HG02840 (cell line): ENCODE data around the gene SAMD4A.

Experiments
- ATAC-seq: cut with Tn5 transposase; IDR thresholded peaks from one replicate; pipeline ENCODE4 v1.9.1; 2021; ENCODE audit warnings: mild to moderate bottlenecking, moderate library complexity, moderate number of reproducible peaks; ENCODE audit not compliant: unreplicated experiment, low FRiP score

SAMD4A gene

GRCh38 chr14:54812617-54813016 lies 245.7 kb downstream of the SAMD4A start:
- no peak for ATAC-seq

DNA sequence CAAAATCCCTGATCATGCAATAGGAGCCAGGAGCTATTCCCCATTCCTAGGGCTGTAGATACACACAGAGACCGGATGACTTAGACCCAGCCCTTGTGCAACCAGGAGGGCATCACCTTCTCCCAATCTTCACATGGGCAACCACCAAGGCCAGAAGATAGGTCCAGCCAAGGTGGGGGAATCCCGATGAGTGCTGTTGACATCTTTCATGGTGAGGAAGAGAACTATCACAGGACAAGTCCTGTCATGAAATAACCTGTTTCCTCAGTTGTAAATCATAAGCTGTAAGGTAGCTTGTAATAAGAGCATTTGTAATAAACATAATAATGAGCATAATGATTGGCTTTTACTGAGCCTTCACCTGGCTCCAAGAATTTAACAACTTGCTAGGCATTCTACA lies 246.2 kb downstream of the SAMD4A start:
- no peak for ATAC-seq

GRCh38 chr14:54814076-54814475 lies 247.1 kb downstream of the SAMD4A start:
- ATAC-seq: no peak

- no peak for ATAC-seq
Observed at GRCh38 chr14:54815016-54815415, 248.1 kb downstream of the SAMD4A start.

GRCh38 chr14:54815515-54815914 lies 248.6 kb downstream of the SAMD4A start:
- no peak for ATAC-seq

GRCh38 chr14:54816450-54816849 lies 249.5 kb downstream of the SAMD4A start:
- no peak for ATAC-seq

DNA sequence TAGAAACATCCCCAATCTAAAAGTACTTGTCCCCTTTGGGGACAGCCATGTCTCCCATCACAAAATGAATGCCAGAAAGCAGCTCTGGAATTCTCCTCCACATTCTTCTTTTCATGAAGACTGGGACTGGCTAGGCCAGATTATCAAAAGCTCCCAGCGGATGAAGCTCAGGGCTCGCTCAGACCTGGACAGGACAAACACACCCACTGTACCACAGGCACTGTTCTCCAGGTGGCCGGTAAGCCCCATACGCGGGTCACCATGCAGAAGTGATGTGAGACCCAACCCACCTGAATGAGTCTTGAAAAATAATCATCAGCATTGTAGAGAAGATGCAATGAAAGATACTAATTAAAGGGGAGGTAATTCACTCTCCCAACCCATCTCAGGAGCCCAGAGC lies 250.6 kb downstream of the SAMD4A start:
- ATAC-seq: no peak

DNA sequence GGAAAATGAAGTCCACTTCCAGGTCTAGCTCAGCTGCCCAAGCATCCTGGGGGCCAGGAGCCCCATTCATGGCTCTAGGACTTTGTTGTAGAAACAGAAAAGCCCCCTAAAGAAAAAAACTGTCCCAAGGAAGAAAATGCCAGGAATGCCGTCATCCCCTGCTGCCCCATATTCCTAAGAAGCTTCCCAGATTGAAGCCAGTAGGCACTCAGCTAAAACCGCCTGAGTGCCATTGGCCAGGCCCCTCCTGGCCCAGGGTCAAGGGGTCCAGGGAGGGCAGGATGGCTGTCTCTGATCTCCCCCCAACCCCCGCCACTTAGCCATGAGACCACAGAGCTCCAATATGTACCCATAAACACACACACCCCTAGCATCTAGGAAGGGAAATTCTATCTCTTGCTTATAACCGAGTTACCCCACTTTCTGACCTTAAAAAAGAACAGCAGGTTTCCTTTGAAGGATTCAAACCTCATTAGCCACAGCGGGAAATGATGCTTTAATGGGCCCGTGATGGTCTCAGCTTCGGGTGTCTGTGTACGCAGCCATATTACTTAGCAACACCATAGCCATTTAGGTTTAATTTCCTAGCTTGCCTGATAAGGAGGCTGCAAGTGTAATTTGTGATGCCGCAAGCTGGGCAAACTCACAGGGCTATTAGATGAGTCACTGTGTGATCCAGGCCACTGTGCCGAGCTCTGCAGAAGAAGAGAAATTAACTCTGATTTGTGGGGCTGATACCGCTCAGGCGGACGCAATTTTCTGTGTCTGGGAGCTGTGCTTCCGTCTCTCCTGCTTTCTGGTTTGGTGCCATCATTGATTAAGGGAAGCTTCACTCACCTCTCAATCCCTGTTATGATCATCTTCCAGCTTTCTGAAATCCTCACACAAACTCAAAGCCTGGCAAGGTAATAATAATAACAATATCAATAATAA lies 251.5 kb downstream of the SAMD4A start:
- ATAC-seq: no peak

DNA sequence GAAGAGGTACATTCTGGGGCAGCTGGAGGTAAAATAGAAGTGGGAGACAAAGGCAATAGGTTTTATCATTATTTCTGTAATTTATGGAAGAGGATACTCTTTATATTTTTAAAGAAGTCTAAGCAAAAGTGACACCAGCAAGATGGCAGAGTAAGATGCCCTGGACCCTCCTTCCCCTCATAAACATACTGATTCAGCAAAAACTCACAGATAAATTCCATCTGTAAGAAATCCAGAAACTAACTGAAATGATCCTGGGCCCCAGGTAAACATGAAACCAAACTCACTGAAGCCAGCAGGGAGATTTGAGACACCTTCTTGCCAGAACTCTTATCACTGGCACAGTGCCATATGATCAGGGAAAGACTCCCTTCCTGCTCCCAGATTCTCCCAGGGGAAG lies 255.8 kb downstream of the SAMD4A start:
- no peak for ATAC-seq

GRCh38 chr14:54823757-54824549 lies 257.0 kb downstream of the SAMD4A start:
- ATAC-seq: no peak

GRCh38 chr14:54828037-54828436 lies 261.1 kb downstream of the SAMD4A start:
- no peak for ATAC-seq

DNA sequence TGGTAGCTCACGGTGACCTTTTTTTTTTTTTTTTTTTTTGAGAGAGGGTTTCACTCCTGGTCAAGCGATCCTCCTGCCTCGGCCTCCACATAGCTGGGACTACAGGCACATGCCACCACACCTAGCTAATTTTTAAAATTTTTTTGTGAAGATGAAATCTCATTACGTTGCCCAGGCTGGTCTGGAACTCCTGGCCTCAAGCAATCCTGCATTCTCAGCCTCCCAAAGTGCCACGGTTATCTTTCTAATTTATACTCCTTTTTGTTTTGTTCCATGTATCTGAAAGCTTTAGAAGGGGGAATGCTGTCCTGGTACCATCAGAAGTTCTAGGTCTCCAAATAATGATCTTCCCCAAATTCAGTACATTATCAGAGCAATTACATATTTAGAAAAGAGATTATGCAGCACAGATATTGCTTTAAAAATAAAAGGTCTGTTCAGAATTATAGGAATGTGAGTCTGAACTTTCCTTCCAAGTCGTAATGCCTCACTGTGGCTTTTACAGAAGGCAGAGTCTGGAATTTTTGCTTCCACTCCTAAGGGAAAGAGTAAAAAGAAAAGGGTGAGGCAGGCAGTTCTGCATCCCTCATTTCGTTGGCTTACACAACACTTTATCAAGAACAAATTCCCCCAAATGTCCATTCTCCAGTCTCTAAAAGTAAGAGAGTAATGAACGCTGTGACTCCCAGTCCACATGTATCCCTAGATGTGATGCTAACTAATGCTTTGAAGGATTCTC lies 262.7 kb downstream of the SAMD4A start:
- no peak for ATAC-seq

- no peak for ATAC-seq
Observed at GRCh38 chr14:54830650-54831049, 263.7 kb downstream of the SAMD4A start.

GRCh38 chr14:54834081-54834480 lies 267.2 kb downstream of the SAMD4A start:
- ATAC-seq: no peak

DNA sequence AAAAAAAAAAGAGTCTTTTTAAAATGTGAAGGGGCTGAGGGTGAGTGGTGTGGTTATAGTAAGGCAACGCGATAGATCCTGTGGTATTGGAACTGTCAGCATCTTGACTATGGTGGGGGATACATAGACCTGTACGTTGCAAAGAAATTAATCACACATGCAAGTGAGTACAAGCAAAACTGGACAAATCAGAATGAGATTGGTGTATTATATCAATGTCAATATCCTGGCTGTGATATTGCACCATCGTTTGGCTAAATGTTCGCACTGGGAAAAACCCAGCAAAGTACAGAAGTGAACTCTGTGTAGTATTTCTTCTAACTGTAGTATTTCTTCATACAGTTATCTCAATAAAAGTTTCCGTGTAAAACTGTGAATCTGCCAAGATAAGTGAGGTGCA lies 267.8 kb downstream of the SAMD4A start:
- no peak for ATAC-seq

GRCh38 chr14:54836231-54836630 lies 269.3 kb downstream of the SAMD4A start:
- ATAC-seq: no peak

- ATAC-seq: no peak
Observed at GRCh38 chr14:54837508-54838149, 270.7 kb downstream of the SAMD4A start.

- ATAC-seq: no peak
Observed at GRCh38 chr14:54838931-54839512, 272.1 kb downstream of the SAMD4A start.

DNA sequence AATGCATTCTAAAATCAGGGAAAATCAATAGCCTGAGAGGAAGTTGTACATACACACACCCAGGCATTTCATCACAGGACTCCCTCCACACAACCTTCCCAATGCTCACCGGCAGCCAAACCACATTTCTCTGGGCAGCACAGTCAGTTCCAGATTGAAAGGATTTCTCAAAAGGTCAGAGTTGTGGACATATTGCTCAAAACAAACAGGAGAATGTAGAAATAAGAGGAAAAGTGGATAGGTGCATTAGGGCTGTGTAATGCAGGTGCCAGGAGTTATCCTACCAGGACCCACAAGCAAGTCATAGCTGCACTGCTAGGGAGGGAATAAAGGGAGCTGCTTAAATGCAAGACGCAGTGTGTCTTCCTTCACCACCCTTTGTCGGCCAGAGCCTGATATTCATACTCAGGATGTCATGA lies 272.8 kb downstream of the SAMD4A start:
- ATAC-seq: no peak

DNA sequence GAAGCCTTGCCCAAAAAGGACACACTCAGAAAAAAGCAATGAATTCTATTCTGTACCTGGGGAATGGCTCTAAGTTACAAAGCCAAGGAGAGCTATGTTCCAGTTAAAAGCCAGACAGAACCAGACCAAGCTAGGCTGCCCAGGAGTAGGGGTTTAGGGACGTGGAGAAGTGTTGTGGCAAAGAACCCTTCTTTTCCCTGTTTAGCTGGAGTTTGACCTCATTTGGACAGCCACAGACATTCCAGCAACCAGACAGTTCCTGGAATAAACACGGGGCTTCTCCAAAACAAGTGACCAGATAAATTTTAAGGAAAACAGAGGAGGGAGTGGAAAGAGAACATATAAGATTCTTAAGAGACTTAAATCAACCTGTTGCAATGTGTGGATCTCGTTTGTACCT lies 273.4 kb downstream of the SAMD4A start:
- ATAC-seq: no peak
